ENCODE results near the gene ANK3.

Gene ANK3

DNA sequence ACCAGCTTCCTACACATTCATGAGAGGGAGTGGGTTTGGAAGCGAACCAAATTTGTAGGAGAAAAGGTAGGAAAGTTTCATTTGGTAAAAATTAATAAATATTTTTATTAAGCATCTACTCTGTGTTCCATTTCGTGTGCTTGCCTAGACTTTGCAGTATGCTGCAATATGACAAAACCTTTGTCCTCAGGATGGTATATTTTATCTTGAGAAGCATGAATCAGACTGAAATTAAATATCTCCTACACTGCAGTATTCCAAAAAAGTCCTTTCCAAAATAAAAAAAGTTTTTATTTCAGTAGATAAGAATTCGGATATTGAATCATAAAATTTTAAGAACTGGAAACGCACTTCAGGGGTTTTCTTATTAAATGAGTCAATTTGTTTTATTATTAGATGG, 47.7 kb downstream of the ANK3 start:
- no peak for DNase-seq (ENCODE audit: low spot score)

DNA sequence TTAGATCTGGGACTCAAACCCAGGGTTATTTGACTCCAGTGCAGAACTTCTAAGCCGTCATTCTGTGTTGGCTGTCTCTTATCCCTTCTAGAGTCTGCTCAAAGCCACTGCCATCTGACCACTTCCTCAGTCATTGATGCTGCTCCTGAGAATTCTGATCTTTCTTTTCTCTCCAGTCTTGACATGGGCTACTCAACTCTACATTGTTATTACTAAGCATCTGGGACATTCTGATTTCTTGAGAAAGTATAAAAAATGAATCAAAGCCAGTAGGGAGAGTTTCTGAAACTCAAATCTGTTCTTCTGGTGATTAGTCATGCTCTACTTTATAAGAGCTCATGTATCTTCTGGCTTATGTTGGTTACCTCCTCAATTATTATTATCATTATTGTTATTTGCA, 48.7 kb downstream of the ANK3 start:
- no peak for DNase-seq (ENCODE audit: low spot score)

DNA sequence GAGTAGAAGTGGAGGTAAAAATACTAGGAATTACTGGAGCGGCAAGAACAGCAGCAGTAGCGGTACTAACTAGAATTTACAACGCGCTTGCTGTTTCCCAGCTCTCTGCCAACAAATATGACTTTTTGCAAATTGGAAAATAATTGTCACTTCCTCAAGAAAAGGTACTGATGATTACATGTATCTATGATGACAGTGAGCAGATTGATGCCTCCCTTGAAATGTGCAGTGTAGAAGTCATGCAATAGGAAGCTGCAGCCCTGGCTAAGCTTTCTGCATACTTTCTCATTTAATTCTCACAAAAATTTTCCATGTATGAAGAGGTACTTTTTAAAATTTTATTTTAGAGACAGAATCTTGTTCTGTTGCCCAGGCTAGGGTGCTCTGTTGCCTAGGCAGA, 49.9 kb downstream of the ANK3 start:
- DNase-seq (ENCODE audit: low spot score), result no peak

DNA sequence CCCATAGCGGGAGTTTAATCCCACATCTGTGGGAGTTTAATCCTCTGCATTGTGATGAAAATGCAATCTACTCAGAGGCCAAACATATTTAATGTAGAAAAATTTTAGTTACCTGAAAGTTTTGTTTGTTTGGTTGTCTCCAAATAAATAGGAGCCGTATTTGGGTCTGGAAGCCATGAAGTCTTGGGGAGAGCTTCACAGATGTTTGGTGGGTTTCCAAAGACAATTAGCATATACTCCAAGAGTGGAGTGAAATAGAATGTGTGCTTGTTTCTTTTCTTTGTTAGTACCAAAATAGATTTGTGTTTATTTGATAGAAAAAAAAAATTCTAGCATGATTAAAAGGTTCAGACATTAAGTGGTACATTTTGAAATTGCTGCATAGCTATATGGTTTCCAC, 50.9 kb downstream of the ANK3 start:
- no peak for DNase-seq (ENCODE audit: low spot score)

DNA sequence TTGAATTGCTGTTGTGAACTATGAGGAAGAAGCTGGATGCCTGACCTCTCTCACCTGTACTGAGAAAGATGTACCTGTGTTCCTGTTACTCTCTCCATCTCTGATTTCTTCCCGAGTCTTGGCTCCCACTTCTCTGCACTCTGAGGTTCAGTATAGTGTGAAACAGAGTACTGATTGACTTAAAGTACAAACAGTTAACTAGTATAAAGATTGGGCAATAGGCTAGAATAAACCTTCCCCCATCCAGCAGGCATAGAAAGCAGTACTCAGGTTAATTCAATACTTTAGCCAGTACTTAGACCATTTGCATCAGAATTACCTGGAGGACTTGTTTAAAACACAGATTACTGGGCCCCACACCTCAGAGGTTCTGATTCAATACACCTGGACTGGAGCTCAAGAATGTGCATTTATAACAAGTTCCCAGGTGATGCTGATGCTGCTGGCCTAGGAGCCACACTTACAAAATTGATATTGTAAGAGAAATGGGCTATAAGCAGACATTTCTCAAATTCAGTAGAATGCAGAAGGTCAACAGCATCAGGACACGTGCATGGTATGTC, 51.6 kb downstream of the ANK3 start:
- DNase-seq (ENCODE audit: low spot score), result no peak

DNA sequence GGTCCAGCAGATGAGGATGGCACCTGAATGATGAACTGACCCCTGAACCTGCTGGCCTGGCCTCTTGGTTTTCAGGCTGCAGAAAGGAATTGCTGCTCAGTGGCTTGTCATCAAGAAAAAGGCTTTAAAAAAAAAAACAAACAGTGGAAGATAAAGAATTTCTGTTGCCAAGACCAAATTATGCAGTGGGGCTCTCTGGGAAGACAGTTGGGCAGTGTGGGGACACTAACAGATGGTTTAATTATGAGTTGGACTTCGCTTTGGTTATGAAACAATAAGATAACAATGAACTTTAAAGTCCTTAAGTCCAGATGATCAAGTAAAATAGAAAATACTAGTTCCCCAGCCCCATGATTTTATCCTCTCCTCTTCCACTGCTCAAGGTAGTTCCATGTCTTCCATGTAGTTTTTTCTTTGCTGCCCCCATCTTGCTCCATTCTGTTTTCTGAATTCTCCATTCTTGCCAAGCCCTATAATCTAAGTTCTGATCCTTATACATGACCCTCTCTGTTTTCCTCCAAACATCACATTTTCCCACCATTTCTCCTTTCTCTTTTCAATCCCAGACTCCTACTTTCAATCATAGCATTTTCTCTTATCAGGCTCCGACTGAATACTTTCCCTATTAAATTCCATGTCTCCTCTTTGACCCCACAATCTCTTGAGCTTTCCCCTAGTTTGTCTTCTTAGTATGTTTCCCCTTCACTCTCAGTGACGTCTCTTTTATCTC, 52.6 kb downstream of the ANK3 start:
- no peak for DNase-seq (ENCODE audit: low spot score)

DNA sequence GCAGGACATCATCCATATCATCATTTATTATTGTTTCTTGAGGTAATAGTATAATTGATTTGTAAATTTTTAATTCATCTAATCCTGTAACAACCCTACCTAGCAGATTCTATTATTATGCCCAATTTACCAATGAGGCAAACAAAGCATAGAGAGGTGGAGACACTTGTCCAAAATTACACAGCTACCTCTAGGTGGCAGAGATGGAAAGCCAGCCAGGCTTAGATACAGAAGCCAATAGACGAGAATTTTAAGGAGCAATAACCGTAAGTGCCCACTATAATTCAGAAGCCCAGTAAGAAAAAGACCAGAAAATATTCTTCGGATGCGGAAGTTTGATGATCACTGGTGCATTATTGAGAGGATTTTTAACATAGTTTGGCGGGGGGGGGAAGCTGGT, 54.0 kb downstream of the ANK3 start:
- no peak for DNase-seq (ENCODE audit: low spot score)

DNA sequence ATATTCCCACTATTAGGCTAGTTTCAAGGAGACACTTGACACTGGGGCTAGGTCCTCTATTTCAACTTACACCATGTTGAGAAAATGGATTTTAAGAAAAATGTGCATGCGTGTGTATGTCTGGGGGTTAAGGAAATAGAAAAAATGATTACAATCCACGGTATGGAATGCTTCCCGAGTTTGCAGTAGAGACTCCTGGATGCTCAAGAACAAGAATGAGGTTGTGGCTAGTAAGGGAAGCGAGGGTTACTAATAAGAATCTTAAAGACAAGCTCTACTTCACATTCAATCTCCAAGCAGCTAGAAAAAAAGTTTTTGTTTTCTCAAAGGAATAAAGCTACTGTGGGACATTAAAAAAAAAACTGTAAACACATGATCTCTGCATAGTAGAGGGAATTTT, 54.7 kb downstream of the ANK3 start:
- no peak for DNase-seq (ENCODE audit: low spot score)

DNA sequence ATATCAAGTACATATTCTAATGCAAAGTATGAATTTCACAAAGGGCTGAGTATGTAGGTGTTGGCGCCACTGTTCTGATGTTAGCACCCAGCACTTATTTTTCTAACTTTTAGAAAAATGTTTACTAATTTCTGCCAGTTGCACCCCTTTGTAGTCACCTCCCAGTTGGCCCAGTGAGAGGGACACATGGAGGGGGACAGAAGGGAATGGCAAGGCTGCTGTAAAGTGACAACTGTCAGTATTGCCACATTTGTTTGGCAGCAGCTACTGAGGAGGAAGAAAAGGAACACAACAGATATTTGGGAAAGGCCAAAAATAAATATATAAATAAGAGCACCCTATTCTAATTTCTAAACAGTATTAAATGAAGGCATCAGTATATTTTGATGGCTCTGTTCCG, 57.3 kb downstream of the ANK3 start:
- no peak for DNase-seq (ENCODE audit: low spot score)

DNA sequence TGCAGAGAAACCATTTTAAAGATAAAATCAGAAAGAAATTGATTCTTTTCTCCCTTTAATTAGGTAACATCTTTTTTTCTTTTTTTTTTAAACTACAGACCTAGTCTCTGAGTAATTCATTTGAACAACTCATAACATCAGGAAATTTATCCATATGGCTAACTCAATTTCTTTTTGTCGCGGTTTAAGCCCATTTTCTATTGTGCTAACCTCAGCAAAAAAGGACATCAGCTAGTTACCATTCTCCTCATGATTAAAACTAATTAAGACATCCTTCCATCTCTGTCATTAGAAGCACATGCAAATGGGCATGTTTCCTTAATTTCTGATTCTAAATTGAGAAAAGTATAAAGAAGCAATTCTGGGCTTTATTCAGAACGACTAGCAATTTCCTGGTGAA, 57.8 kb downstream of the ANK3 start:
- DNase-seq (ENCODE audit: low spot score), result no peak

DNA sequence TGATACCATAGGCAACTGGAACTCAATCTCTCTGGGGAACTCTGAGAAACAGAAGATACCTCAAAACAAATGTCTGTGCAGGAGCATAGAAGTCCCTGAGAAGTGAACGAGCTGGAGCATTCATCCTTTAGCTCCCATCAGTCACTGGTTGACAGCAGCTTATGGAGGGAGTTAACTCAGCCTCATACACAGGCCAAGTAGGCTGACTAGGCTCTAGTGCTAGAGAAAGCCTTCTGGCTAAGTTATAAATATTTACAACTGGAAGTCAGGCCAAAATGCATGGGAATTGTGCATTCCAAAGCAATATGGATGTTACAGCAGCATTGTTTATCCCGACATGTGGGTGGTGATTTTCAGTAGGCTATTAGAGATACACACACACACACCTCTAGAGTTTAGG, 66.5 kb downstream of the ANK3 start:
- DNase-seq (ENCODE audit: low spot score), result no peak

DNA sequence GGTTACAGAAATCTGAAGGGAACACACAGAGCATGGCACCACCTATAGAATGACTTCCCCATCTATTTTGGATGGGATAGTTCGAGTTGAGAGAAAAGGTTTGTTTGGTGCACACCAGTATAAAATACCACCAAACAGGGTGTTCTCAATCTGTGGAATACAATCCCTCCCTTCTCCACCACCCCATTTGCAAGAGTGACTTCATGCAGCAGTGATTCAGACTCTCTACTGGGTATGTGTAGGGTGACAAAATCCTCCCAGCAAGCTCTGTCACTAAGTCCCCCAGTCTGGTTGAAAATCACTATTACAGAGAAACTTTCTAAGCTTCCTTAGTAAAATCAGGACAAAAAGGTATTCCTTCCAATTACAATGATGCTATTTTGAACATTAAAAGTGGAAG, 69.0 kb downstream of the ANK3 start:
- no peak for DNase-seq (ENCODE audit: low spot score)

DNA sequence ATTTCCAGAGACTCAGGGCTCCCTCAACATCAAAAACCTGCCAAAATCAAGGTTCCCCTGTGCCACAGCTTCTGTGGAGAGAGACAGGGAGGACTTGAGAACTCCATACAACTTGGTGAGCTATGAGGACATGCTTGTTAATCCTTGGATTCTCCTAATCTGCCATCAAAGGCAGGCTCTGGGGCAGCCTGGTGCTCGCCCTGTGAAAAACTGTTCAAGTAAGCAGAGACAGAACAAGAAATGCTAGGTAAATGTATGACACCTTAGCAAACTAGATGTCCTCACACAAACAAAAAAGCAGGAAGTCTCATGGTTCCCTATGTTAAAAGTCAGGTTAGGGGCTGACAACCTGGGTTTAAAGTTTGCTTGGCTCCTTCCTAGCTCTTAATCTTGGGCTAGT, 73.6 kb downstream of the ANK3 start:
- DNase-seq (ENCODE audit: low spot score), result no peak

DNA sequence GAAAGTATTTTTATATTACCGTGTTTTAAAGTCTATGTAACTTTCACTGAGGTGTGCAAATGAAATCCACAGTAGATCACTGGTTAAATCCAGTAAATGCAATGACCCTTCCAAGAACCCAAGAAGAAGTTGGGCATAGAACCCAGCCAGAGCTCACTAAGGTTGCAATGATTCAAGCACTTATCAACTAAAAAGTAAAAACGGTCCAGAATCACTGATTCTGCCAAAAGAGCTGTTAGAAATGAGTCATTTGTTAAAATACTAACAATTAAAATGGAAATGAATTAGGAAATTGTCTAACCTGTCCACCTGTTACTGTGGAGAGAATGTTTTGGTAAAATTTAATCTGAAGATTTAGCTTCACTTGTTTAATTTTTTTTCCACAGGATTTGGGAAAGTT, 74.4 kb downstream of the ANK3 start:
- DNase-seq (ENCODE audit: low spot score), result no peak

DNA sequence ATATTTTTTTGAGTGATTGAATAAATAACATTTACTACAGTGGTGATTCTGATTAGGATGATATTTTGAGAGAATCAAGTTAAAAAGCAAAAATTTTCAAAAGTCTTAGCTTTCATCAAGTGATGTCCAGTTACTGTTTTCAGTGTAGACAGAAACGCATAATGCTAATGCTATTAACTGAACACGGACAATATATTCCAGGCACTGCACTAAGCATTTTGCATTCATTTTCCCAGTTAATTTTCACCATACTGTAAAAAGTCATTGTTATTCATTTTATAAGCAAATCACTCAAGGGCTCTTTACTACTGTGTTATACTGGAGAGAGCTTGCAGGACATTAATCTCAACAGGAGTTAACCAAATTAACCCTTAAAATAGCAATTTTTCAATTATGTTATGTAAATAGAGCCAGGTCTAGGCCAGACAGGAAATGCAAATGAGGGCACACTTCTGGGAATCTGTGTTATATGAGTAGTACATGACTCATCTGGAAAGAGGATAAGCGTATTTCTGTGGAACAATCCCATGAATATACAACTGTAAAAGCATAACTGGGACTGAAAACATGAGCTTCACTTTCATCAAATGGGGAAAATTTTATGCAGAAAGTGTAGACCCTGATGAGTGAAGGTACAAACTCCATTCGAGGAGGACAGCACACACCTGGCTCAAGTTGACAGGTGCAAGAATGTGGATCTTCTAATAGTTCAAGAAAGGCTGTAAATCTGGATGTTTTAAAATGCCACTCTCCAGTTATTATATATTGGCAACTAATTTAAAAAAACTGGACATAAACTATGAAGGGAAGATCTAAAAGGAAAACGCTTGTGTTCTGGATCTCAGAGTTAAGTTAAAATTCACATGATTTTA, 75.4 kb downstream of the ANK3 start:
- no peak for DNase-seq (ENCODE audit: low spot score)

DNA sequence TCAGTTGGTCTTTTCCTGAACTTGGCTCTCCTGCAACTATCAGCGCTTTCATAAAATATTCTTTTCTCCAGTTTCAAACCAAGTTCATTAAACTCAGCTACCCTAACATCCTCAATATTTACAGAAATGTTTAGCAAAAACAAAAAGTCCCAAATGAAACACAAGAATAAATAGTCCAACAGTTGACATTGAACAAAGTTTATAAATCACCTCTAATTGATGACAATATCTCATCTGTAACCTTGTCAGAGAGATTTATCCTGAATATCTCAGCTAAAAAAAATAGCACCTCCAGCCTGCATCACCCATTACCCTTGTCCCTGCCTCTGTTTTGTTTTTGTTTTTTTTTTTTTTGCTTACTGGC, 76.1 kb downstream of the ANK3 start:
- no peak for DNase-seq (ENCODE audit: low spot score)

DNA sequence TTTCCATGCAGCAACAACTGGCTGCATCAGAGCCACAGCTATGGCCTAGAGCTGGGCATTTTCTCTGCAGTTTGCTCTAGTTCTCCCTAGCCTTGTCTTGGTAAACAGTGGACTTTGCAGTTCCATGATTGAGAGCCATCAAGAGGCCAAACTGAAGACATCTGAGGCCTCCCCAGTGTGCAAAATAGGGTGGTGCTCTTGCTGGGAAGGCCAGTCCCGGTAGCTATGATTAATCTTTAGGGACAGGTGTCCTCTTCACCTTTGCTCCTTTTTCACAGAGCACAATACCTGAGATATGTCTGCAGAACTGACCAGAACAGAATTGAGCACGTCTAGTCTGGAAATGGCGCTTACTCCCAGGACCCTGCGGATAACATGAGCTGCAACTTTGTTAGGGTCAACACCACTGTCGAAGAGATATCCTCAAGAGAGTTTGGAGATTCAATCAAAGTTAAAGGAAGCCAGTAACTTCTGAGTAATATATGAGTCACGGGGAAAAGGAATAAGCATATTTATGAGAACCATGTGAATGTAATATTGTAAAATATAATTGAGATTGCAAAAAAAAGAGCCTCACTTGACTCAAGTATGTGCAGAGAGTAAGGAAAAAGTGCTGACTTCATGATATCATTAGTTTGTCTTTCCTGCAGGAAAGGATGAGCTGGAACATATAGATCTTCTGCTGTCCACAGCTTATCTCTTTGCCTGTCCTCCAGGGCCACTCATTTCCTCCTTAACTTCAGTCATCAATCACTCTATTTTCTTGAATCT, 76.7 kb downstream of the ANK3 start:
- no peak for DNase-seq (ENCODE audit: low spot score)

DNA sequence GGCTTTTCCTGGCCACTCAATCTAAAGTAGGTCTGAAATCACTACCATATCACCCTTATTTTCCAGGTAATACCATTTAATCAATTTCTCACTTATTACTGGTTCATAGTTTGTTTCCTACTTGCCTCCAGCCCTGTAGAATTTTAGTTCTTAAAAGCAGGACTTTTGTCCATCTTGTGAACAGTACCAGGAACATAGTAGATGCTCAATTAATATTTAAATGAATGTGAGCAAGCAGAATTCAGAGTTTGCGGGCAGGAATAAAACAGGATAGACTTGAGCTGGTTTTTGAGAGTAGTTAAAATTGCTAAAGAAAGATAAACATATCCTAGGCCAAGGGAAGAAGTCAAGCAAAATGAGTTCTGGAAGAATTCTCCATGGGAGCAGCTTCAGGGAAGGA, 77.9 kb downstream of the ANK3 start:
- DNase-seq (ENCODE audit: low spot score), result no peak

DNA sequence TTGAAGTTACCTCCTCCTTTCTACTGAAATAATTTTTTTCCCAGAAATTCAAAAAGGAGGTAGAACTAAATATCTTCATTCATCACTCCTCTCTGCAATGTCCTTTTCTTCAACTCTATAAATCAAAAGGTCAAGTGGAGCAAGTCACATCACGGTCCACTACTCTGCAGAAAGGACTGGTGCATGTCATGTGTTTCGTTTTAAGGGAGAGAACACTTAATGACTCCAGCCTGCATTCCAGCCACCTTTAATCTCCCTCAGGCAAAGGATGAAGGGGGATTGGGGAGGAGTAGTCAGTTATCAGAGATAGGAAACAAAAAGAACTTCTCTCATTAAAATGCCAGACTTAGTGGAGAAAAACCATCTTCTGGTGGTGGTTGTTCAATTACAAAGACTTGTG, 78.9 kb downstream of the ANK3 start:
- no peak for DNase-seq (ENCODE audit: low spot score)

DNA sequence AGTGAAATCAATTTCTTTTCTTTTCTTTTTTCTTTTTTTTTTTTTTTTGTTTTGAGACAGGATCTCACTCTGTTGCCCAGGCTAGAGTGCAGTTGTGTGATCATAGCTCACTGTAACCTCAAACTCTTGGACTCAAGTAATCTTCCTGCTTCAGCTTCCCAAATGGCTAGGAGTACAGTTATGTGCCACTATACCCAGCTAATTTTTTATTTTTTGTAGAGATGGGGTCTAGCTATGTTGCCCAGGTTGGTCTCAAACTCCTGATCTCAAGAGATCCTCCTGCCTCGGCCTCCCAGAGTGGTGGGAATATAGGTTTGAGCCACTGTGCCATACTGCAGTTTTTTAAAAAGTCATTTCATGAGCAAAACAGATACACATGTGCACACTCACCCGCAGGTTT, 79.8 kb downstream of the ANK3 start:
- no peak for DNase-seq (ENCODE audit: low spot score)

DNA sequence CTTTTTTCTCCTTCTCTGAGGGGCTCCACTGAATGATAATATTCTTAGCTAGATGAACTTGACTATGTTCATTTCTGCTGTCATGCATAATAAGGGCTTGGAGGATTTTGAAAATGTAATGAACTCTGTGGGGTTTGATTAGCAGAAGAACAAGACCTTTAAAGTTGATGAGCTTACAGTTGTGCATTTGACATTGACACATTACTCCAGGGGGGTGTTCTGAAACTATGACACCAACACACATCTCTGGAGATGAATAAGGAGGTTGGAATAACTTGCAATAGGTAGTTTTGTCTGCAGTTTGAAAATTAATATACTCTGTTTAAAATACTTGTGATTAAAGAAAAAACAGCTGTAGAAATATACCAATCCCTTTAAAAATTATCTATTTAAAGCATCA, 80.3 kb downstream of the ANK3 start:
- no peak for DNase-seq (ENCODE audit: low spot score)

DNA sequence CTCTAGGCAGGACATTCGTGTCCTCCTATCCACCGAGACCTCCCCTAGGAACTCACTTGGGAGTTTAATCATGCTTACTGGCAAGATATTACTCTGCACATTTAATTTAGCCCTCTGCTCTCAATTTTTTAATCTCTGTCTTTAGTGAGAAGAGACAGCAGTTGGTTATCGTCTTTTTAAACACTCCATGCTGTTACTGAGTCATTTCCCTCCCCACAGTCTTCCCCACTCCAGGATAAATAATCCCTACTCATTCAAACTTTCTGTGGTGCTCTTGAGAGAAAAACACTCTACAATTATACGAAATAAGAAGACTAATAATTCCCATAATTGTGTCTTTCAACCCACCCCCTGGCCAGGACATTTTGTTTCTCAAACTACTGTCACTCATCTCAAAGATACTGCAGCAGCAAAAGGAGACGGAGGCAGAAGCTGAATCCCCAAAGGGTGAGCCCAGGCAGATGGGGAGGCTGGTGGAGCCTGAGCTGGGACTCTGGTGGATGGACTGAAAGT, 84.2 kb downstream of the ANK3 start:
- DNase-seq (ENCODE audit: low spot score), result no peak

All from CD4-positive, alpha-beta T cell treated with Interleukin-2 at 100 ng/mL for 4 hours (primary cell).